ENCODE results near the gene KDR.

KDR gene

DNA sequence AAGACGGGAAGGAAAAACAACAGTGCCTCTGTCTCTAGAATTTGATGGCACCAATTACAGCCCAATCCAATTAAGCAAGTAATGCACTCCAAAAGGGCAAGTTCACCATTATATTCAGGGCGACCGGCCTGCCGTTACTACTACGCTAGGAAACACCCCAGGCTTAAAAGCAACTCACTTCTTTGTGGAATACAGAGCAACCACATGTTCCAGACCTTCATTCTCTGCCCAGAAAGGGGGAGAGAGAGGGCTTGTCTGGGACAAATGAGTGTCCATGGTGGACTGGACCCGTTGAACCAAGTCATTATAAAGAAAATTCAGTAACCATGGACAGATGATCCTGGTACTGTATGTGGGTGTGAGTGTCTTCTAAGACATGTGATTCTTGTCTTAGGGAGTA lies 1.6 kb downstream of the KDR start:
- no peak for DNase-seq (ENCODE audit: low spot score)

DNA sequence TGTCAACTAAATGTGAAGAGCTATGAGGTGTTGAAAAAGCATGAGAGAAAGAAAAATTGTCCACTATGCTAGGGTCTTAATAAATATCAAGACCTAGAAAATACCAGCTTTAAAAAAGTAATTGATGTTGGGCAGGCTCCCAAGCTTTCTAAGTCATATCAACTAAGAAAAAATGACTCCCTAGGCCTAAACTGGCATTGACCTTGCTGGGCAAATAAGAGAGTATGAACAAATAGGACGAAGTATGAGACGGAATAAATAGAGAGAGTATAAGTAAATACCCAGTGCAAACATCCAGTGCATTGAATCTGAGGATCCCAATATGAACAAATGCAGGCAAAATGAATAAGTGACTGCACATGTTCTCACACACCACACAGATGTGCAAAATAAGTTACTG lies 3.2 kb downstream of the KDR start:
- no peak for DNase-seq (ENCODE audit: low spot score)

- DNase-seq (ENCODE audit: low spot score) = no peak
These were observed 4.1 kb downstream of the KDR start for GRCh38 chr4:55121246-55121645.

DNA sequence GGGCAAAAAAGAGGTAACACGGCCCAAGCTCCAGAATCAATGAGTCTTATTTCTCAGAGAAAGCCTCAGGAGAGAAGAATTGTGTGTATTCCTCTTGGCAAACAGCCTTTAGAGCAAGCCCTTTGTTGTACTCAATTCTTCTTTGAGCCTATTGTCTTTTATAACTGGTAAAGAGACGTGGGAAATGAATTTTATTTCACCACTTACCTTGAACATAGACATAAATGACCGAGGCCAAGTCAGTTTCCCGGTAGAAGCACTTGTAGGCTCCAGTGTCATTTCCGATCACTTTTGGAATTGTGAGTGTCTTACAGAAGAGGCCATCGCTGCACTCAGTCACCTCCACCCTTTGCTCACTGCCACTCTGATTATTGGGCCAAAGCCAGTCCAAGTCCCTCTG lies 7.0 kb downstream of the KDR start:
- DNase-seq (ENCODE audit: low spot score) = no peak

DNA sequence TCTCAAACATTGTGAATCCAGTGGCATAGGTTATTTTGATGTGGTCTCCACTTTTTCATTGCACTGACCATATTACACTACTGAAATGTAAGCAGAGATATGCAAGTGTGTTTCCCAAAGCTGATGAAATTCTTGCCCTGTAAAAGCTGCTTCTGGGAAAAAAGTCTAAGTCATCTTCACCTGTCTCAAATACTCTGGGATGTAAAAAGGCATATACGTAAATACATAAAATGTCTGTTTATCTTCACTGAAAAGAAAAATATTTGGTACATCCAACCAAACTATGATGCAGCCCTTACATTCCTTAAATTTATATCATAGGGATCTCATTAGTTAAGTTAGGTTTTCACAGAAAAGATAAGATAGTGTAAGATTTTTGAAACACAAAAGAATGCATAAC lies 7.9 kb downstream of the KDR start:
- DNase-seq (ENCODE audit: low spot score) = no peak

DNA sequence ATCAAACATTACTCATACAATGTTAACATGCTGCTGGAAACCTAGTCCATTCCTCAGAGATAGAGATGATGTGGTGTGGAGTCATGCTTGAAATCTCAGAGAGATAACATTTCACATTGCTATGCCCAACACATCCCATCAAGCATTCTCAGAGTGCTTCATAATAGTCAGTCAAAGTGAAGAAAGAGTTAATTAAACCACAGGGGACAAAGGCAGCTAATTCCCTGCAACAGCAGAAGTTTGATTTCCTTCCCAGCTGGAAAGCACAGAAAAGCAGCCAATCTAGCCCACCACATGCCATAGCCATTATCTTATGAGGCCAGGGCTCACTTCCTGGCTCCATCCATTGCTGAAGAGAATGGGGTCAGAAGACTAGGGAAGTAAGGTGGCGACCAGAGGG lies 8.9 kb downstream of the KDR start:
- no peak for DNase-seq (ENCODE audit: low spot score)

- DNase-seq (ENCODE audit: low spot score) = no peak
These were observed 13.8 kb downstream of the KDR start for GRCh38 chr4:55111601-55112000.

- no peak for DNase-seq (ENCODE audit: low spot score)
These were observed 15.3 kb downstream of the KDR start for GRCh38 chr4:55110131-55110530.

GRCh38 chr4:55107054-55107453 lies 18.3 kb downstream of the KDR start:
- DNase-seq (ENCODE audit: low spot score) = no peak

DNA sequence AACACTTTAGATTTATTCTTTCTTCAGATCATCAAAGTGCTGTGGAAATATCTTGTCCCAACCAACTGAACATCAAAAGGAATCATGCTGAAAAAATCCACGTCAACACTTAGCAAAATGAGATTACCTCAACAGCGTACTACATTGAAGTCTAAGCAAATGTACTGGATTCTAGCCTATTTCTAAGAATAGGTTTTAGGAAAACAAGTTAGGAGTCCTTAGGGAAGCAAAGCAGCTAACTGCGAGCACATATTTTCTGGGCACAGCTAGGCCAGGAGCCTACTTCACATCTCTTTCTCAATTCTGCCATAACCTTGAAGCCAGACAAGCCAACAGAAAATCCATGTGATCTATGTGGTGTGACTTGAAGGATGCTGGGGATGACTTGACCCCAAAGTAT lies 22.2 kb downstream of the KDR start:
- no peak for DNase-seq (ENCODE audit: low spot score)

- DNase-seq (ENCODE audit: low spot score) = no peak
These were observed 25.6 kb downstream of the KDR start for GRCh38 chr4:55099816-55100215.

- DNase-seq (ENCODE audit: low spot score) = no peak
These were observed 26.8 kb downstream of the KDR start for GRCh38 chr4:55098456-55099204.

GRCh38 chr4:55096619-55097018 lies 28.8 kb downstream of the KDR start:
- DNase-seq (ENCODE audit: low spot score) = no peak

DNA sequence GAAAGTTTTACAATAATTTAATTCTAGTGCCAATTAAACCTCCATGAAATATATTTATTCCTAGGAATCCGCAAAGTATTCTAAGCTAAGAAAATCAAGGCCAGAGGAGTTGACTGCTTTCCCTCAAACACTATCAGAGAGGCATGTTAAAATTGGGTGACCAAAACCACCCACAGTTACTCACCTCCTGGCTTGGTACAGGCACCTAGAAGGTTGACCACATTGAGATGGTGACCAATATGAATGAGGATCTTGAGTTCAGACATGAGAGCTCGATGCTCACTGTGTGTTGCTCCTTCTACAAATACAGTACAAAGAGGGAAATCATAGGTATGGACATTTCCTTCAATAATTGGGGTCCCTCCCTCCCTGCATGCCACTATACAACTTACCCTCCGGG lies 29.4 kb downstream of the KDR start:
- DNase-seq (ENCODE audit: low spot score) = no peak

DNA sequence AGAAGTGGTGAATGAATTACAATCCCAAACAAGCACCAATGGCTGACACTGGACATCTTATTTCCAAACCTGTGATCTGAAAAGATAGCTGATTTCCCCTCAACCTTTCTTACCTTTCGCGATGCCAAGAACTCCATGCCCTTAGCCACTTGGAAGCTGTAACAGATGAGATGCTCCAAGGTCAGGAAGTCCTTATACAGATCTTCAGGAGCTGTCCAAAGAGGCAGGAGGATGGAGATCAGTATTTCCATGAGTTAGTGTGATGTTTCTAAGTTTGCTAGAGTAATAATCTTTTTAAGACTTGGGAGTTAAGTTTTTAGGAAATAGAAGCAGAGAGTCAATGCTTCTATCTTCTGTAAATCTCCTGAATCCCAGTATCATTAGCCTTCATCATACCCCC lies 32.9 kb downstream of the KDR start:
- no peak for DNase-seq (ENCODE audit: low spot score)

DNA sequence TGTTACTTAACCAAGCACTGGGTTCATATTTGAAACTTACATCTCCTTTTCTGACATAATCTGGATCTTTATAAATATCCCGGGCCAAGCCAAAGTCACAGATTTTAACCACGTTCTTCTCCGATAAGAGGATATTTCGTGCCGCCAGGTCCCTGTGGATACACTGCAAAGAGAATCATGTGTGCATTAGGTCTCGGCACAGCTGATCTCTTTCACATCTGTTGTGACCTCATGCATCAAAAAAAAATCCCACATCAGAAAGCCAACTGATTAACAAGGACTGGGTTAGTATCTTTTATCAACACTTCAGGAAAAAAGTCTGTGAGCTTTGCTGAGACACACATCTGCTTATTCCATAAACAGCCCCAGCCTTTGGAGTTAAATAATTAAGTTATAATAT lies 35.5 kb downstream of the KDR start:
- DNase-seq (ENCODE audit: low spot score) = no peak

DNA sequence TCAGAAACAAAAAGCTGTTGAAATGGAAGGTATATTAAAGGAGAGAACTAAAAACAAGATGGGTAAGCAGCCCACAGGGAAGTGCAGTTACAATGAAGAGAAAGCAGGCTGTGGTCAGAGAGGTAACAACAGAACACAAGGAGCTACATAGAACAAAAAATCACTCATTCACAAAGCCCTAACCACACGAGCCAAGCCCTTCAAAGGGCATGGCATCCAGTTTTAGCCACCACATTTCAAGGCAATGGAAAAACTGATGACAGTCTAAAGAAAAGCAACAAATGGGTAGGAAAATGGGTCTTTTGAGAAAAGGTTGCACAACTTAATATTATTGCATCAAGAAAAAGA lies 37.5 kb downstream of the KDR start:
- no peak for DNase-seq (ENCODE audit: low spot score)

GRCh38 chr4:55087009-55087912 lies 38.1 kb downstream of the KDR start:
- no peak for DNase-seq (ENCODE audit: low spot score)

DNA sequence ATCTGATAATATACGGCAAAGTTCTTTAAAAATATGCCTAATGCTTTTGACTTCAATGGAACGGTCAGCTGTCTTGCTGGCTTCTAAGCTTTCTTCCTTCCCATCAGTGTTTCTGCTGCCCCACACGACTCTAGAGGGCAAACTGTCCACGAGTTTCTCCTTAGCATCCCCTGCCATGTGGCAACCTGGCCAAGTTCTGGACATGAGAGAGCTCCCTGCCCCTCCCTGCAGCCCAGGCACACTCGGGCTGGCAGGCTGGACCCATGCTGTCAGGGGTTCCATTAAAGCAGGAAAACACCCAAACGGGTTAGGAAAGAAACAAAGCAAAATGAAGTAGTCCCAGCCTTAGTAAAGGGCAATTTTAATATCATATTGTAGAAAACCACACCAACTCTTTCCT lies 38.8 kb downstream of the KDR start:
- DNase-seq (ENCODE audit: low spot score) = no peak

DNA sequence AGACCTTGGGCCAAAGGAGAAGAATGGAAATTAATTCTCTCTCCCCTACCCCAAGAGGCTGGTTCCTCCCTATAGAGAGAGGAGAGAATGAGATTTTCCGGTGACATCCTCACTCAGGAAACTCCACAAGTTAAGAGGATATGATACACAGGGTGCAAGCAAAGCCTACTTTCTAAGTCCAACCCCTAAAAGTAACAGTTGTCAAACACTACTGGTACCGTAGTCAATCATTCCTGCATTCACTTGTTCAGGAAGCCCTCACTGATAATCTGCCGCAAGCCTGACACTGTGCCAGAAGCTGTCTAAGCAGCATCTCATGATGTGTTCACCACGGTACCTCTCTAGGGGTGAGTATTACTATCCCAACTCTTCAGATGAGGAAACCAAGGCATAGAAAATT lies 41.7 kb downstream of the KDR start:
- no peak for DNase-seq (ENCODE audit: low spot score)

DNA sequence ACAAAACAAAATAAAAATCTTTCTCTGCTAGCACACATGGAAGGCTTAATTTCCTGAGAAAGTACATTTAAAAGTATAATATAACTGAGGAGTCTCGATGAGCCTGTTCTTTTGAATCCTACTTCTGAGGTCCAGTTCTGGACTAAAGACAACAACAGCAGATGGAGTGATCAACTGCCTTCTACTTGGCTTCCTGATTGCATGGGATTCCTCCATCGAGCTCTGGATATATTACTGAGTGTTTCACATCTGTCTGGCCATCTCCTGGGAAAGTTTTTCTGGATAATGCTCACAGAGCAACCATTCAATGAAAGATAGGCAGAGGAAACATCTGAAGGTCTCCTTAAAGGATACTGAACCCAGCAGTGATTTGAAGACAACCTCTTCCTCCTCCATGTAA lies 42.6 kb downstream of the KDR start:
- DNase-seq (ENCODE audit: low spot score) = no peak

GRCh38 chr4:55080174-55080865 lies 45.1 kb downstream of the KDR start:
- DNase-seq (ENCODE audit: low spot score) = no peak

All from D341Med (cell line).